GM23248 (cell line): ENCODE data around the gene AP3D1. TPM values are rescaled to one million over a fixed set of nuclear protein-coding genes. Genes with fewer than 3 reads are reported as not detected.

Experiments
- DNase-seq: peaks from one replicate; pipeline ENCODE4 v3.0.0-alpha.2; 2015
- H2AFZ ChIP-seq: fragments of 200-600 bp; sonication (generic); 2 replicates; pipeline ENCODE4 v1.6.1; 2016; ENCODE audit warnings: antibody characterized with exemption
- H3F3A ChIP-seq: fragments of 200-600 bp; sonication (generic); 2 replicates; pipeline ENCODE4 v1.6.1; 2016; ENCODE audit warnings: mild to moderate bottlenecking, antibody characterized with exemption, mixed run types; ENCODE audit not compliant: insufficient read depth
- H3K27ac ChIP-seq: fragments of 200-600 bp; sonication (generic); 2 replicates; pipeline ENCODE4 v1.5.1; 2016; ENCODE audit warnings: mild to moderate bottlenecking
- H3K27me3 ChIP-seq: fragments of 200-600 bp; sonication (generic); replicated peaks from 2 replicates; pipeline ENCODE4 v1.6.1; 2016; ENCODE audit warnings: mild to moderate bottlenecking; ENCODE audit not compliant: insufficient read depth
- H3K36me3 ChIP-seq: fragments of 200-600 bp; sonication (generic); 2 replicates; pipeline ENCODE4 v1.6.1; 2016; ENCODE audit warnings: low read depth, mild to moderate bottlenecking
- H3K4me1 ChIP-seq: fragments of 200-600 bp; sonication (generic); 2 replicates; pipeline ENCODE4 v1.6.1; 2016; ENCODE audit warnings: mild to moderate bottlenecking; ENCODE audit not compliant: insufficient read depth
- H3K4me2 ChIP-seq: fragments of 200-600 bp; sonication (generic); one replicate; pipeline ENCODE4 v1.6.1; 2016; ENCODE audit warnings: mild to moderate bottlenecking; ENCODE audit not compliant: unreplicated experiment
- H3K4me3 ChIP-seq: fragments of 200-600 bp; sonication (generic); 2 replicates; pipeline ENCODE4 v1.5.1; 2016; ENCODE audit warnings: mild to moderate bottlenecking
- H3K79me2 ChIP-seq: fragments of 200-600 bp; sonication (generic); 2 replicates; pipeline ENCODE4 v1.6.1; 2016; ENCODE audit warnings: mild to moderate bottlenecking; ENCODE audit not compliant: insufficient read depth
- H3K9ac ChIP-seq: fragments of 200-600 bp; sonication (generic); 2 replicates; pipeline ENCODE4 v1.6.1; 2016; ENCODE audit warnings: mild to moderate bottlenecking
- H3K9me2 ChIP-seq: fragments of 200-600 bp; sonication (generic); 2 replicates; pipeline ENCODE4 v1.6.1; 2016; ENCODE audit warnings: mixed run types, mild to moderate bottlenecking, moderate library complexity; ENCODE audit not compliant: insufficient read depth
- H3K9me3 ChIP-seq: fragments of 200-600 bp; sonication (generic); one replicate; pipeline ENCODE4 v1.6.1; 2017; ENCODE audit warnings: low read depth
- H4K20me1 ChIP-seq: fragments of 200-600 bp; sonication (generic); 2 replicates; pipeline ENCODE4 v1.6.0; 2016; ENCODE audit not compliant: insufficient read depth
- EZH2 ChIP-seq: fragments of 200-600 bp; sonication (generic); IDR thresholded peaks from 2 replicates; pipeline ENCODE4 v1.6.1; 2018; ENCODE audit warnings: antibody characterized with exemption, mild to moderate bottlenecking; ENCODE audit not compliant: insufficient read depth, poor library complexity, severe bottlenecking
- EZH2phosphoT487 ChIP-seq: fragments of 200-600 bp; sonication (generic); IDR thresholded peaks from 2 replicates; pipeline ENCODE4 v1.6.1; 2018; ENCODE audit warnings: antibody characterized with exemption, moderate library complexity, mild to moderate bottlenecking, low read depth; ENCODE audit not compliant: insufficient read depth
- WGBS, 2 experiments: methylation state at CpG; one replicate each; pipeline ENCODE4 v1.1.6; 2015 to 2017; ENCODE audit warnings: low lambda C conversion rate in 2 of 2, low coverage in 1 of 2; ENCODE audit errors: missing lambda C conversion rate in 2 of 2; 5-methylcytosine and 5-hydroxymethylcytosine counted together
- in situ Hi-C: fragments of 300-500 bp; cut with MboI; formaldehyde crosslinking; loops from 2 replicates; pipeline ENCODE4 v1.15.0; 2020
- polyA plus RNA-seq: library from polyadenylated mRNA; unstranded; fragments of >200 nt; fragmentation: Nextera tagmentation; extraction: Ambion mirVana; gene quantifications from 2 replicates; pipeline ENCODE4 v1.2.1, GENCODE V29; 2016
- total RNA-seq: library from RNA; depleted of rRNA; stranded (reverse); fragments of >200 nt; shearing (Covaris generic); gene quantifications from 2 replicates; pipeline ENCODE4 v1.2.3, GENCODE V29; 2014

AP3D1 gene
- total and polyA plus RNA-seq, 2 experiments from 2014 or later = 79.0 to 97.6 TPM

DNA sequence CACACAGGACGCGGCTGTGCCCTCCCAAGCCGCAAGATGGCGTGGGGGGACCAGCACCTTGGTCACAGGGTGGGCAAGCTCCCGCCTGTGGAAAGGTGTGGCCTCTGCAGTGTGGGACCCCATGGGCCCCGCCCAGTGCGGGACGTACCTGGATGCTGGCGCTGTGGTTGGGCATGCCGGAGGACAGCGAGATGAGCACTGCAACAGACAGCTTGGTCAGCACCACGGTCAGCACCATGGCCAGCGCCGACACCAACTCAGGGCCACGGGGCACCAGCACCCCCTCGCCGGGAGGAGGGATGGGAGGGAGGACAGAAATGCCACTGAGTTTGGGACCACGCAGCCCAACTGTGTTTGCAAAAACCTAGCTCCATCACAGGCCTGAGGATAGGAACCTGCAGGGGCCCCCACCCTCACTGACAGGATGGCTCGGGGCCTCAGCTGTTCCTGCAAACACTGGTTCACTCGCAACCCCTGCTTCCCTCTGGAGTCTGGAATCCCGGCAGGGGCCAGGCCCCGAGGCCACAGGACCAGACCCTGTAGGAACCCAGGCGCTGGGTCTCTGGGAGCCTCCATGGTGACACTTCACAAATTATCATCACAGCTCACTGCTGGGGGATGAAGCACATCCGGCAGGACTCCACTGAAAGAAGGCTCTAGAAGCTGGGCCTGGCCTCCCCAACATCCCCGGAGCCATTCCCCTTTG lies 27.5 kb downstream of the AP3D1 start:
- Histone ChIP-seq H2AFZ (no peak overlapping the region), H3K4me3 (no peak overlapping the region), H3K9me2 (no peaks in the 10 kb centered on the region), H4K20me1 (no peaks in the 10 kb centered on the region), H3K27me3 (no peaks in the 10 kb centered on the region), H3K4me1 (no peaks in the 10 kb centered on the region), H3K9ac (no peak overlapping the region), H3K79me2 (peaks cover 45% of the 10 kb centered on the region), H3F3A (no peaks in the 10 kb centered on the region), H3K27ac (no peak overlapping the region), H3K36me3 (peaks cover 22% of the 10 kb centered on the region; the same call in 1 of the 2 replicates), H3K9me3 (no peaks in the 10 kb centered on the region), H3K4me2 (no peak overlapping the region)
- in situ Hi-C loops = no loop called here
- TF ChIP-seq EZH2 (no peak), EZH2phosphoT487 (no peak)
- DNase-seq = peak; percentile 29
- WGBS, 2 experiments = 88 to 92% methylated on average over 24 to 25 of the region's 25 CpGs

GRCh38 chr19:2122982-2123381 lies 28.4 kb downstream of the AP3D1 start:
- Histone ChIP-seq H3F3A (no peaks in the 10 kb centered on the region), H4K20me1 (no peaks in the 10 kb centered on the region), H3K36me3 (peaks cover 27% of the 10 kb centered on the region; the same call in 1 of the 2 replicates), H3K79me2 (peaks cover 43% of the 10 kb centered on the region), H3K4me1 (no peaks in the 10 kb centered on the region), H3K9me2 (no peaks in the 10 kb centered on the region), H3K4me2 (no peak overlapping the region), H3K4me3 (no peak overlapping the region), H2AFZ (no peak overlapping the region), H3K27ac (no peak overlapping the region), H3K27me3 (no peaks in the 10 kb centered on the region), H3K9ac (no peak overlapping the region), H3K9me3 (no peaks in the 10 kb centered on the region)
- TF ChIP-seq EZH2phosphoT487 (no peak), EZH2 (no peak)
- 91 to 95% methylated on average over 10 of the region's 10 CpGs for WGBS, 2 experiments
- DNase-seq = no peak
- in situ Hi-C loops = no loop called here

- no peaks in the 10 kb centered on the region for H4K20me1 ChIP-seq
- H3K79me2 ChIP-seq = peaks cover 35% of the 10 kb centered on the region
- no peaks in the 10 kb centered on the region for H3F3A ChIP-seq
- H3K36me3 ChIP-seq = peaks cover 28% of the 10 kb centered on the region; the same call in 1 of the 2 replicates
- no peaks in the 10 kb centered on the region for H3K4me1 ChIP-seq
- H3K27me3 ChIP-seq = no peaks in the 10 kb centered on the region
- H3K27ac ChIP-seq = no peak overlapping the region
- WGBS, 2 experiments = 85 to 92% methylated on average over 15 of the region's 15 CpGs
- H3K4me3 ChIP-seq = no peak overlapping the region
- no peak for DNase-seq
- H3K4me2 ChIP-seq = no peak overlapping the region
- H3K9me3 ChIP-seq = no peaks in the 10 kb centered on the region
- in situ Hi-C loops = no loop called here
- no peaks in the 10 kb centered on the region for H3K9me2 ChIP-seq
- no peak for TF ChIP-seq EZH2phosphoT487
- TF ChIP-seq EZH2 = no peak
- H3K9ac ChIP-seq = no peak overlapping the region
- H2AFZ ChIP-seq = no peak overlapping the region
These were observed 29.1 kb downstream of the AP3D1 start for GRCh38 chr19:2122251-2122650.

DNA sequence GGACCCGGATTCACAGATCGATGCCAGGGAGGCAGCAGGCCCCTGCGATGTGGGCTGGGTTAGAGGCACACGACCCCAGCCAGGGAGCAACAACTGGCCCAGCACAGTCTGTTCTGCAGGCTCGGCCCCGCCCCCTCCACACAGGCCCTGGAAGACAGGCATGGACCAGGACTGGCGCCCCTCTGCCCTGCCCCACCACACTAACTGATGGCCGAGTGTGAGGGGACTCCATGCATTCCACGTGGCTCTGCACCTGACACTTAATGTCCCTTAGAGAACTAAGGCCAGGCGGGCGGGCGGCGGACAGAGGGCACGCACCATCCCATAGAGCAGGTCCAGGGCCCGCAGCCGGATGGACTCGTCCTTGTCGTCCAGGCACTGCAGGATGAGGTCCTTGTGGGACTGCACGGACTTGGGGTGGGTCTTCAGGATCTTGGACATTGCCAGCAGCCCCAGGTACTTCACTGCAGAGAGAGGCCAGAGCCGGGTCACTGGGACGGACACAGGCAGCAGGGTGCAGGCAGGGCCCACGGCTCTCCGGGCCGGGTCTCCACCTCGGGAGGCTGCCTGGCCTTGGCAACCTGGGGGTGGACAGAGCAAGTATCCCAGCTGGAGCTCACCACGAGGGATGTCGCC lies 29.8 kb downstream of the AP3D1 start:
- Histone ChIP-seq H3K9me3 (no peaks in the 10 kb centered on the region), H3K27ac (no peak overlapping the region), H3K4me1 (no peaks in the 10 kb centered on the region), H4K20me1 (no peaks in the 10 kb centered on the region), H3F3A (no peaks in the 10 kb centered on the region), H3K79me2 (peaks cover 28% of the 10 kb centered on the region), H3K9me2 (no peaks in the 10 kb centered on the region), H2AFZ (no peak overlapping the region), H3K9ac (no peak overlapping the region), H3K27me3 (no peaks in the 10 kb centered on the region), H3K4me3 (no peak overlapping the region), H3K4me2 (no peak overlapping the region), H3K36me3 (peaks cover 26% of the 10 kb centered on the region; the same call in 1 of the 2 replicates)
- in situ Hi-C loops = no loop called here
- WGBS, 2 experiments = 94 to 96% methylated on average over 21 to 26 of the region's 27 CpGs
- TF ChIP-seq EZH2 (no peak), EZH2phosphoT487 (no peak)
- no peak for DNase-seq
